ENCODE data around the gene ZNF365. TPM values are rescaled to one million over a fixed set of nuclear protein-coding genes. Genes with fewer than 3 reads are reported as not detected.
"Not testable (repeated sequence)": the region's sequence is repeated elsewhere in the genome, so short reads cannot be mapped to it uniquely, and the experiment has no call there.

The ZNF365 gene
- total RNA-seq, 1 donor from 2014 or later: 22.0 TPM

DNA sequence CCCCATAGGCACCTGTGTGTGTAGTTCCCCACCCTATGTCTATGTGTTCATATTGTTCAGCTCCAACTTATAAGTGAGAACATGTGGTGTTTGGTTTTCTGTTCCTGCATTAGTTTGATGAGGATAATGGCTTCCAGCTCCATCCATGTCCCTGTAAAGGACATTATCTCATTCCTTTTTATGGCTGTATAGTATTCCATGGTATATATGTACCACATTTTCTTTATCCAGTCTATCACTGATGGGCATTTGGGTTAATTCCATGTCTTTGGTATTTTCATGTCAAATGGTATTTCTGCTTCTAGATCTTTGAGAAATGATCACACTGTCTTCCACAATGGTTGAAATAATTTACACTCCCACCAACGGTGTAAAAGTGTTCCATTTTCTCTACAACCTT is 36.4 kb downstream of the ZNF365 start:
- DNase-seq (ENCODE audit: low spot score in 2 of 2); FAIRE-seq: not testable (repeated sequence)

DNA sequence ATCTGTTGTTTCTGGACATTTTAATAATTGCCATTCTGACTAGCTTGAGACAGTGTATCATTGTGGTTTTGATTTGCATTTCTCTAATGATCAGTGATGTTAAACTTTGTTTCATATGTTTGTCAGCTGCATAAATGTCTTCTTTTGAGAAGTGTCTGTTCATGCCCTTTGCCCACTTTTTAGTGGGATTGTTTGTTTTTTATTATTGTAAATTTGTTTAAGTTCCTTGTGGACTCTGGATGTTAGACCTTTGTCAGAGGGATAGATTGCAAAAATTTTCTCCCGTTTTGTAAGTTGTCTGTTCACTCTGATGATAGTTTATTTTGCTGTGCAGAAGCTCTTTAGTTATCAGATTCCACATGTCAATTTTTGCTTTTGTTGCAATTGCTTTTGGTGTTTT is 36.8 kb downstream of the ZNF365 start:
- FAIRE-seq; DNase-seq (ENCODE audit: low spot score in 2 of 2): not testable (repeated sequence)

DNA sequence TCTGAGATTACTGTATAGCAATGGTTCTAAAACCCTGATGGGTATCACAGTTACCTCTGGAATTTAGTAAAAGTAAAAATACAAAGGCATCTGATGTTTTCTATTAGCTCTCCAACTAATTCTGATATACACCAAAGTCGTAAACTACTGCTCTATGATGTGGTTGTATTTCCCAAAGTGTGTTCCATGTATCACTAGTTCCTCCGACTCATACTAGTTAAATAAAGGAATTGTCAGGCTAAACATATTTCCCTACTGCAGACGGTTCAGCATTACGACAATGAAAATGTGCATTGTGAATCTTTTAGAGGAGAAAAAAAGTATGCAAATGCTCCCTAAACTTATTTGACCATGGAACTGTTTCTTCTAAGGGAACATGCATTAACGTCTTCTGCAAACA is 38.9 kb downstream of the ZNF365 start:
- FAIRE-seq (no peak), DNase-seq (ENCODE audit: low spot score in 2 of 2) (no peak)

DNA sequence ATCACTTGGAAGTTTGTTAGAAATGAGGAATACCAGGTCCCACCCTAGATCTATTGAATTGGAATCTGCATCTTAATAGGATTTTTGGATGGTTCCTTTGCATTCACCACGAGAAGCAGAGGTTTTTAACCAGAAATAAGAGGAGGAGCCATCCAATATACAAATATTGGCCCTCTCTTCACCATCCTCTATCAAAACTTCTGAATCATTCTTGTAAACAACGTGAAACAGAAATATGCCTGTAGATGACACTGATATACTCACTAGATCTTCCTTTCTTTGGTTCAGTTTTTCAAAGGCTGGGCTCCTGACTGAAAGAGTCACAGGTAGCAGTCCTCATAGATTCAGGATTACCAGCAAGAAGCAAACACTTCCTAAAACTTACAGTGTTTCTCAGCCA is 39.5 kb downstream of the ZNF365 start:
- DNase-seq (ENCODE audit: low spot score in 2 of 2) (no peak), FAIRE-seq (no peak)

DNA sequence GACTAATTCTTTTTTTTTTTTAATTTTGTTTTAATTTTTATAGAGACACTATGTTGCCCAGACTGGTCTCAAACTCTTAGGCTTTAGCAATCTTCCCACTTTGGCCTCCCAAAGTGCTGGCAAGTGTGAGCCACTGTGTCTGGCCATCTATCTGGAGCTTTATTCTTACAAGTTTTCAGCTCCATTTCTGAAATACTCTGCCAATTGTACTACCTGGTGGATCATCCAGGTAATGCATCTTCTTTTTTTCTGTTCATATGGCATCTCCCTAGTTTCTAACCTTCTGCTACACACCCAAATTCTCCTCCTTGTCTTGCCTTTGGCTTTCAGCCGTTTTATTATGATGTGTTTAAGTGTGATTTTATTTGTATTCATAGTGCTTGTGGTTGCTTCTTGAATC is 40.2 kb downstream of the ZNF365 start:
- FAIRE-seq (no peak), DNase-seq (ENCODE audit: low spot score in 2 of 2) (no peak)

DNA sequence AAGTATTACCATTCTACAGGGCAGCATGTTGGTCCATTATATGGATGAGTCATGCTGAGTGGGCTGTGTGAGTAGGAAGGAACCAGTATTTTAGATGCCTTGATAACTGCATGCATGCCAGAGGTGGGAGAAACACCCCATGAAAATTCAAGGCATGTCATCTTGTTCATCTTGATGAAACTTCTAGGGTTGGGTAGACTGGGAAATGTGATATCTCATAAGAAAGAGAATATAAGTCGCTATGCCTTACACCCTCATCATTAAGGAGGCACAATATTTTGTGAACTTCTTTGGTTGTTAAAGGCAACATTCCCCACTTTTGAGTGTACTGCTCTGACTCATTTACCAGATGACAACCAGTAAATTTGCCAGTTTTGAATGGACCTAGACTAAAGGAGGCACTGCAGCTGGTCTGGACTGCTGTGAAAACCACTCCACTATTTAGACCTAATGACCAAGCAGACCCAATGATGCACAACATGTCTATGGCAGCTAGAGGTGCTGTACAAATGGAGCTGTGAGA is 48.0 kb downstream of the ZNF365 start:
- no peak for DNase-seq (ENCODE audit: low spot score in 2 of 2)

DNA sequence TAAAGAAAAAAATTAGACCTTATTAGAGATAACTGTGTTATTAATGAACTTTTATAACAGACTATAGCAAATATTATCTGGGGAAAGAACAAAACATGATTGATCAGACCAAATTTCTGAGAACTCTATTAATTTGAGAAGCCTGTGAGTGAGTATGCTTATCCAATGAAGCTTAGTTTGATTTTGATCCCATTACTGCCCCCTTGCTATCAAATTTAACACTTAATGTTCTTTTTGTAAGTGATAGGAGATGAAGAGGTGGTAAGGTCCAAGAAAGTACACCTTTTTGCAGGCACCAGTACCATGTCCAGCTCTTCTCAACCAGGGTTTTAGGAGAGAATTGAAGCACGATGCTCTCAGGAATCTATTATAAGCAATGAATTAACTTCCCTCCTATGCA is 49.9 kb downstream of the ZNF365 start:
- FAIRE-seq: no peak

More for the DNA sequence above, 48.0 kb downstream of the ZNF365 start:
- FAIRE-seq: no peak

DNA sequence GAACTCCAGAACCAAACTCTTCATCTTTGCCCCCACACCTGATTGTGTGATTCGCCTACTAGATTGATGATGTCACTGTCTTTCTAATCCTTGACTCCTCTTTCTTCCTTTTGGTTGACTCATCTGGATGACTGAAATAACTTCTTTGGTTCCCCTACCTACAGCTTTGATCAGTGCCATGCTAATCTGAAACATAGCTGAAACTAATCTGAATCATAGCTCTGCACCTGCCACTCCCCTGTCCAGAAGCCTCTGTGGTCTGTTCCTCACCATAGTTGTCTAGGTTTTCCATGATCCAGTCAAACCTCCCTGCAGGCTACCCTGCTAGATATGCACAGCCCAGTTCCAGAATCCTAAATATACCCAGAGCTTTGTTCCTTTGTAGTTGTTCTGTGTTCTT is 51.9 kb downstream of the ZNF365 start:
- DNase-seq (ENCODE audit: low spot score in 2 of 2): no peak
- no peak for FAIRE-seq

More for the DNA sequence above, 49.9 kb downstream of the ZNF365 start:
- no peak for DNase-seq (ENCODE audit: low spot score in 2 of 2)

DNA sequence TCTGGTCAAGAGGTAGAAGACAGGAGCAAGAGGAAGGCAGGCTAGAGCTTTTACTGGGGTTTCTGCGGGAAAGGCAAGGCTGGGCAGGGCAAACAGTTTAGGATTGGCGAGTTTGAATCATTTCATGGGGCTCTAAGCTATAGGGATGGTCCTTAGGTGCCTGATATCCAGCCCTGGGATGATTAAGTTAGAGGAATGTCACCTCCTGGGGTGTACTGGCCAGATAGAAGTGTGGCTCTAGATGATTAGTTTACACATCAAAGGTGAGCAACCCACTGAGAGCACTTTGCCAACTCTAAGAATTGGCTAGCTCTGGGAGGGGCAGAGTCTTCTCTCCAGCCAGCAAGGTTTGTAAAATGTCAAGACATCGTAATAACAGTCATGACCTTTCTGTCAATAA is 52.4 kb downstream of the ZNF365 start:
- no peak for FAIRE-seq
- DNase-seq (ENCODE audit: low spot score in 2 of 2): no peak

DNA sequence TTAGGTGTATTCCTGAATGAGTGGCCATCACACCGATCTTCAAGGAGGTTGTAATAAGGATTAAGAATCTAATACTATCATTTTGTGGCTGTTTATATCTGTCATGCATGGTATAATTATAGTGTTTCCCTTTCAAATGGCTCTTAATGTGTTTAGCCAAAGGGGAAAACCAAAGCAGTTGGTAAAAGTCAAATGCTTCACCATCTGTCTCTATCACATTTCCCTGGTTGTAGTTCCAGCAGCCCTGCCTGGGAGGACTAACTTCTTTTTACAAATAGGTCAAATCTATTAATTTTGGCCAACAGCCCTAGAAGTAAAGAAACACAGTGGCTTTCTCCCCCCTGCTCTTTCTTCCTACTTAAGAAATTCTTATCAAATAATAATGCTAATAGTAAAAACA is 56.7 kb downstream of the ZNF365 start:
- no peak for FAIRE-seq
- DNase-seq (ENCODE audit: low spot score in 2 of 2): no peak

DNA sequence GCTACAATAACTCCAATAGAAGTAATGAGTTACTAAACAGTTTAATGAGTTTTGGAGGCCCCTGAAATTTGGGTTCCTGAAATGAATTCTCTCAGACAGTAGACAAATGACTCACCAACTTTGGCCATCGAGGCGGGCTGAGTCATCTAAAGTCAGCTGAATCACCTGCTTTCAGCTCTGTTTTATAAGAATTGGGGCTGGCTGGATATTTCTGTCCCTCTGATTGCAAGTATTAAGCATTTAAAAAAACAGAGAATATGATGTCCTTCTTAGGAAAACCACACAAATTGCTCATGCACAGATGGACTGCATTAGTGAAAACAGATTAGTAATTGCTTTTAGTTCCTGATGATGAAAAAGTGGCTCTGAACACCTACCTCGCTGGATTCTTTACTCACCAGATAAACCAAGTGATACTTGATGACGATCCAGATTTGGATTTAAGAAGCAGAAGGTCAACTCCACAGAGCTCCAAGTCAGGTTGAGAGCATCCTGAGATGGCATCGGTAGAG is 59.1 kb downstream of the ZNF365 start:
- FAIRE-seq: no peak
- DNase-seq (ENCODE audit: low spot score in 2 of 2): peak in 1 of 2 donors; percentile 4

DNA sequence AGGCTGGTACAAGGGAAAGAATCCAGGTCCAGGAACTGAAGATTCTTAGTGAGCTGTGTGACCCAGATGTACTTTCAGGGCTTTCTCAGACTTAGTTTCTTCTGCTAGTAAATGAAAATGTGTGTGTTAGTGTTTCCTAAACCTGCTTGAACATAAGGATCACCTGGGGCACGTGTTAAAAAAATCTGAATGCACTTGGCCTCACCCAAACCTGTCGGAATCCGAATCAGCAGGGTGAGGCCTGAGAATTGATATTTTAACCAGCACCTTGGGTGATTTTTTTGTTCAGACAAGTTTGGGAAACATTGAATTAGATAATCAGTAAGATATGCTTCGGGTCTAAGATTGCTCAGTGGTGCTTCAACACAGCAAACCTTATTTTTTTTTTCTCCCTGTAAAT is 59.7 kb downstream of the ZNF365 start:
- DNase-seq (ENCODE audit: low spot score in 2 of 2) (no peak), FAIRE-seq (no peak)

DNA sequence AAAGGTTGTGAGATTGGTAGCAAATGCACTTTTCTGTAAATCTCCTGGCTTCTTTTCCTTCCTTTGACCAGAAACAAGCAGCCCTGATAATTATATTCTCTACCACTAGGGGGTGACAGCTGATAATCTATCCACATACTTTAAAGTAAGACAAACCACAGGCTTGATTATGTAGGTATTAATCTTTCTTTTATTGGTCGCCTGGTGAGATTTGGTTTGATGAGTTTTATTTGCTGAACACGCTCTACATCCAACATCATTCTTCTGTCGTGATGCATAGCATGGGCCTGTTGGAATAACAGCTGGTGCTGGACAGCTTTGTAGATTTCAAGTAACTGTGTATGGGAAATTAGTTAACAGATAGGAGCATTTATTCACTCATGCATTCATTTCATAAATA is 63.5 kb downstream of the ZNF365 start:
- peak; percentile 60 for FAIRE-seq
- peak; percentile 15 to 20 for DNase-seq (ENCODE audit: low spot score in 2 of 2)

DNA sequence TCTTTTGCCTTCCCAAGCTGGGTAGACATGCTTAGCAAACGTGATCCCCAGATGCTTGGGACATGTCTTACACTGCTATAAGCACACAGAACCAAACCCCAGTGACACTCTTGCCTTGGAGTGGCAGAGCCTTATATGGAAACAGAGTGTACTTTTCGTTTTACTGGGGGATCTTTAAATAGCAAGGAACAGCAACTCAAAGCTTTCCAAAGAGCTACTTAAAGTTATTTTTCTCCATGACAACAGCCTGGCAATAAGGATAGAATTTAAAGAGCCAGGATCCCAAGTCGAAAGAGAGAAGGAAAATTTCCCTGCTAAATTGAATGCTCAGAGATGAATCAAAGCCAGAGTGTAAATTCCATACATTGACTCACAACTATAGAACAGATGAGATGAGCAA is 67.8 kb downstream of the ZNF365 start:
- DNase-seq (ENCODE audit: low spot score in 2 of 2) (no peak), FAIRE-seq (no peak)

DNA sequence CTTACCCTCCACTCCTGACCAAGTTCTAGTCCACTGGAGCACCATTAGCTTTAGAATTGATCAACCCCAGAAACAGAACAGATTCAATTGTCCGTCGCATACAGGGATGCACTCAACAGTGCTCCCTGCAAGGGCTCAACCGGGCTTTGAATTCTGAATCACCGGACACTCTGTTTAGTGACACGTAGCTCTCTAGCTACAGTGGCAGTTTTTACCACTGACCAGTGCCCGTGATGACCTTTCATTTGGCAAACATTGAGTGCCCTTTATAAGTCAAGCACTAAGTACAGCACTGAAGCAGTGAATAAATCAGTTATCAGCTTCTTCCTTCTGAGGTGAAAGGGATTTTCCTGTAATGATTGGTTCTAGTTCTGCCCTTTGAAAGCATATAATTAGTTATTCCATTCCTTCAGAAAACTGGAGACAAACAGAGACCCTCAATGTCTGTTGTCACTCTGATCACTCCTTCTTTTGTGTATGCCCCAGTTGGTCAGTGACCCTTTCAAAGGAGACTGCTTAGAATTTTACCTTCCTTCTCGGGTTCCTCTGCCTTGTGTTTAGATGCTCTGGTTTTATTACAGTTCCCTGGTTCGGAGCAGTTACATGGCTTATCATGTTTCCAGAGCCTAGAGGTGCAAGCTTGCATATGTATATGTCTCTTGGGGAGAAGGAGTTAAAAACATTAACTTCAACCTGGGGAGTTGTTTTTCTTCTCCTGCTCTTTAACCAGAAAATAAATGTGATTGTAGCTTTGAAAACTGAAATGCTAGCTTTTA is 68.9 kb downstream of the ZNF365 start:
- no peak for FAIRE-seq
- DNase-seq (ENCODE audit: low spot score in 2 of 2): no peak

DNA sequence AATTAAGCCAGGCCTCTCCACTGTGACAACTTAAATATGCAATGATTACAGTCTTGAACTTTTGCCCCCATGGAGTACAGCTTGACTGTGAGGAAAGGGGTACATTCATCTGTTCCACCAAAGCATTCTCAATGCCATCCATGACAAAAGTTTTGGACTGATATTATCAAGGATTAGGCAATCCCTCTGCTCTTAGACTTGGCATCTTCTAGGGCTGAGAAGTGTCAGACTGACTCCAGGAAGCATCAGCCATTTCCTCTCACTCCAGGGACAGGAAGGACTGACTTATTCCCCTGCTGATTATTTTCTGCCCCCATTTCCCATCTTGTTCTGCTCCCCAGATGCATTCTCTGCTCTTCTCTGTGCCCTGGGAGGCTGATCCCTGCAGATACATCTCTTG is 69.7 kb downstream of the ZNF365 start:
- FAIRE-seq (no peak), DNase-seq (ENCODE audit: low spot score in 2 of 2) (no peak)

DNA sequence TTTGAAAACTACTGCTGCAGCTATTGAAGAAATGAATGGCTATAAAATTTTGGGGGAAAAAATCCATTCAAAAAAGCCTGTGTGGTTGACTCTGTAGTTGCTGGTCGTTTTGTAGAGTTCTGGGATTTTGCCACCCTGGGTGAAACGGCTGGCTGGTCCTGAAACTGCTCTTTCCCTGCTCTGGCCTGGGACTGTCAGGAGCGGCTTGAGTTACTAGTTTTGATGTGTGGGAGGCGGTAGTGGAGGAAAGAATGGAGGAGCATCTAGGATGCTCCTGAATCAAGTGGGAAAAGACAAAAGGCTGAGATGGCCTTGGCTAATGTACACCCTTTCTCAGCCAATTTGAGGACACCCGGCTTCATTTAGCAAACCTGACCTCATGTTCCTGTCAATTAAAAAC is 72.5 kb downstream of the ZNF365 start:
- no peak for DNase-seq (ENCODE audit: low spot score in 2 of 2)
- no peak for FAIRE-seq

DNA sequence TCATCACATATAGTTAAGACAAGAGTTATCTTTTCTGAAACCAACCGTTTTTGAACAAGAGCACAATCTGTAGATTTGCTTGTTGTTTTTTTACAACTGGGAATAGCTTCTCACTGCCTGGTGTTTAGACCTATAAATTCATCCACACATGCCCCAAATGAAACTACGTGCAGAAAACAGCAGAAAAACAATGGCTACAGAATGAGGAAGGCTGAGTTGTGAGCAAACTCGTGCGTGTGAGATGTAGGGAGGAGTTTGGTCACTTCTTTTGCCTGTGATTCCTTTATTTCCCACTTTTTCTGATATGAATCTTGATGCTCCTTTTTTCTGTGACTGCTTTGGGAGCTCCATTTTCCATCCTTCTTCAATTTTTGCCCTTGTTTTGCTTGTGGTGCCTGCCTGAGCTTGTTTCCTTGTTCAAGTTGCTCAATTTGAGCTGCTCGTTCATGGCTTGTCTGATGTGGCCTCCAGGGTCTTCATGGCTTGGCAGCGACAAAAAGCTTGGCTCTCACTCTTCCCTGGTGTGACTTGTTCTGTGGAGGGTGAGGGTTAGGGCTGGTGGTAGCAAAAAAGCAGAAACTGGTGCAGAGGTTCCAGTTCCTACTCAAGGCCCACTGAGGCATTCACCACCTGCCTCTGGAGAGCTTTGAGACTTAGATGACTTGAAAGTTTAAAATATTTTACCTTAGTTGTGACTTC is 76.9 kb downstream of the ZNF365 start:
- DNase-seq (ENCODE audit: low spot score in 2 of 2) (no peak), FAIRE-seq (no peak)

DNA sequence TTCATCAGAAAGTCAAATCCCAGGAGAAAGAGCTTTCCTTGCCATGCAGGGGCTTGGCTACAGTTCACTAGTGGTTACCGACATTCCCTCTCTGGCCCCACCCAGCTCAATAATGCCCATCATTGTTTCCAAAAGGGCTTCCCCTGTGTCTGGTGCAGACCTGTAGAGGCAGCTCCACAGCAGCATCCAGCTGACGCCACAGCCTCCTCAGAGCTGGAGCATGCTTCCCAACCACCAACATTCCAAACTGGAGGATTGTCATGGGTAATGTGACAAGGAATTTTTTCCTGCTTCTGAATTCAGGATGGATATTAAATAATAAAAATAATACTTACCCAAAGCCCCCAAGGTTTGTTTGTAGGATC is 77.4 kb downstream of the ZNF365 start:
- no peak for DNase-seq (ENCODE audit: low spot score in 2 of 2)
- no peak for FAIRE-seq
